HEK293 (cell line): ENCODE measurements around the gene GLMP.

Experiments
- KLF16 ChIP-seq: fragments of 450-650 bp; formaldehyde crosslinking; IDR thresholded peaks from 2 replicates; pipeline ENCODE4 v1.5.1; 2017; ENCODE audit warnings: missing biosample characterization, missing genetic modification characterization
- REST ChIP-seq: fragments of 450-650 bp; formaldehyde crosslinking; IDR thresholded peaks from 2 replicates; pipeline ENCODE4 v1.5.1; 2016; ENCODE audit warnings: missing biosample characterization, missing genetic modification characterization
- TRIM28 ChIP-seq: IDR thresholded peaks from 2 replicates; pipeline ENCODE4 v1.6.1; 2011; ENCODE audit warnings: low read length, control low read depth, borderline replicate concordance
- WT1 ChIP-seq: fragments of 450-650 bp; formaldehyde crosslinking; IDR thresholded peaks from 2 replicates; pipeline ENCODE4 v1.5.1; 2016; ENCODE audit warnings: missing biosample characterization, missing genetic modification characterization
- ZBTB26 ChIP-seq: fragments of 450-650 bp; formaldehyde crosslinking; optimal IDR thresholded peaks from 2 replicates; pipeline ENCODE3; 2016; ENCODE audit warnings: missing biosample characterization, mild to moderate bottlenecking, missing genetic modification characterization
- ZNF146 ChIP-seq: fragments of 450-650 bp; formaldehyde crosslinking; IDR thresholded peaks from 2 replicates; pipeline ENCODE4 v1.5.1; 2016; ENCODE audit warnings: missing biosample characterization, missing genetic modification characterization
- ZNF175 ChIP-seq: fragments of 450-650 bp; formaldehyde crosslinking; IDR thresholded peaks from 2 replicates; pipeline ENCODE4 v1.5.1; 2016; ENCODE audit warnings: missing biosample characterization, missing genetic modification characterization
- ZNF341 ChIP-seq: fragments of 450-650 bp; formaldehyde crosslinking; IDR thresholded peaks from 2 replicates; pipeline ENCODE4; 2016; ENCODE audit warnings: low read depth, missing biosample characterization, missing genetic modification characterization
- ZNF610 ChIP-seq: fragments of 450-650 bp; formaldehyde crosslinking; IDR thresholded peaks from 2 replicates; pipeline ENCODE4 v1.5.1; 2016; ENCODE audit warnings: missing biosample characterization, missing genetic modification characterization, borderline replicate concordance
- ZNF660 ChIP-seq: fragments of 450-650 bp; IDR thresholded peaks from 2 replicates; pipeline ENCODE4 v1.5.1; 2018; ENCODE audit warnings: missing biosample characterization, mild to moderate bottlenecking, missing genetic modification characterization

- TF ChIP-seq TRIM28 (no peak), ZNF341 (tag by site-specific recombination) (no peak), ZNF610 (no peak), REST (tag by site-specific recombination) (no peak), ZNF146 (tag by site-specific recombination) (no peak), ZNF660 (no peak), KLF16 (tag by site-specific recombination) (no peak), ZNF175 (tag by site-specific recombination) (no peak), ZBTB26 (tag by site-specific recombination) (no peak), WT1 (tag by site-specific recombination) (no peak)
Measured at GRCh38 chr1:156268336-156268735, 27.1 kb downstream of the GLMP start.
